Spinal cord (tissue), 10 donors: ENCODE results near the gene PTGR2. TPM values are rescaled to one million over a fixed set of nuclear protein-coding genes. Genes with fewer than 3 reads are reported as not detected.
A peak's percentile ranks its signal among the peaks of the same experiment; 100 is the strongest.
"Not testable (repeated sequence)": the region's sequence is repeated elsewhere in the genome, so short reads cannot be mapped to it uniquely, and the experiment has no call there.

Source experiments
- DNase-seq, 6 donors: peaks; one replicate each; pipeline versions ENCODE4 v3.0.0 to v3.0.0-alpha.2; 2013 to 2015; ENCODE audit warnings: low spot score in 6 of 6, low read depth in 4 of 6
- H3K27ac ChIP-seq: one replicate; pipeline ENCODE4 v1.5.1; 2013; ENCODE audit warnings: low read depth, low read length, control low read depth
- H3K27me3 ChIP-seq: one replicate; pipeline ENCODE4 v1.6.1; 2013; ENCODE audit warnings: low read length; ENCODE audit not compliant: control insufficient read depth, insufficient read depth
- H3K36me3 ChIP-seq: one replicate; pipeline ENCODE4 v1.6.1; 2013; ENCODE audit warnings: low read length; ENCODE audit not compliant: control insufficient read depth, insufficient read depth
- H3K4me1 ChIP-seq: one replicate; pipeline ENCODE4 v1.6.1; 2013; ENCODE audit warnings: low read length; ENCODE audit not compliant: control insufficient read depth, insufficient read depth
- H3K4me3 ChIP-seq: one replicate; pipeline ENCODE4 v1.5.1; 2013; ENCODE audit warnings: low read depth, low read length, control low read depth
- H3K9me3 ChIP-seq: one replicate; pipeline ENCODE4 v1.6.1; 2013; ENCODE audit warnings: low read length; ENCODE audit not compliant: control insufficient read depth, insufficient read depth
- WGBS: methylation state at CpG from one replicate; pipeline ENCODE4 v1.1.5; 2013; ENCODE audit warnings: missing lambda C conversion rate; ENCODE audit not compliant: insufficient coverage; 5-methylcytosine and 5-hydroxymethylcytosine counted together
- polyA plus RNA-seq, 2 donors: library from polyadenylated mRNA; unstranded; fragments of 120-200 nt; gene quantifications; one replicate each; pipeline ENCODE4 v1.2.1, GENCODE V29; 2013; ENCODE audit not compliant: insufficient read length in 2 of 2
- total RNA-seq, 2 donors: library from RNA; depleted of rRNA in 1 of 2; stranded (reverse); fragments of 120-200 nt in 1 of 2; fragments of >200 nt in 1 of 2; gene quantifications; one replicate each; pipeline versions ENCODE4 v1.2.3 to v1.2.4, GENCODE V29; 2013 to 2014
- donor health status: healthy.

PTGR2 gene
- total and polyA plus RNA-seq, 4 donors, result 10.8 to 16.5 (median 14.2) TPM

DNA sequence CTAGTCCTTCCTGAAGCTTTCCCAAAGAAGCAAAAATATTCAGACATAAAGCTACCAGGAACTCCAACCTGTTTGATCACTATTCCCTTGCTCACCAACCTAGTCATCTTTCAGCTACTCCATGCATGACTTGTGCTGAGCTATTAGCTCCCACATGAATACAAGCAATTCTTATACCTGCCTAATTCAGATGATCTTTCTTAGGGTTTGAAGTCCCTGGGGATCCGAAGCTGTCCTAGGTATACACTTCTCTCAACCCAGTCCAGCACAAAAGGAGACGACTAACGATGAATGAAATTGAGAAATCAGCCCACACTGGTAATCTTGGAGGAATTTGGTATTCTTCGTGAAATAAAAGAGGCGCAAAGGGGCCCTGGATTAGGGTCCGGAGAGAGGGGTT is 631 bp upstream of the PTGR2 start:
- peak overlapping the region; percentile 92 for H3K27ac ChIP-seq
- 60% methylated on average over 1 of the region's 6 CpGs for WGBS

DNA sequence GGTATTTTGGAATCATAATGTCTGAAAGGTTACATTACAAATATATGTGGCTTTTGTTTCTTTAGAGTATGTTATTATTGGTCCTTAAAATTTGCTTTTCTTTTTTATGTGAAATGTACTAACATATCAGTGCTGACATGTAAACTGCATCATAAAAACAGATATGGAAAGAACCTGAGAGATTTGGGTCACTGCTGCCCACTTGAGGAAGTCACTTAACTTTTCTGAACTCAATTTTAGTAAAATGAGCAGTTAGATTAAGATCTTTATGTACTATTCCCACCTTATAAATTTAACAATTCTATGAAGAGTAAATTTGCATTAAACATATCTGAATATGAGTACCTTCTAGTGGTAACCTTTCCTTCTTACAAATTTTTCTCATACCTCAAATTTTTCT is 7.5 kb downstream of the PTGR2 start:
- no peaks in the 10 kb centered on the region for H3K27me3 ChIP-seq
- H3K9me3 ChIP-seq, result no peaks in the 10 kb centered on the region
- H3K36me3 ChIP-seq, result peaks cover 7% of the 10 kb centered on the region
- DNase-seq, result no peak
- H3K4me1 ChIP-seq, result no peaks in the 10 kb centered on the region
- H3K27ac ChIP-seq, result no peak overlapping the region
- no peak overlapping the region for H3K4me3 ChIP-seq

More for the DNA sequence above, 631 bp upstream of the PTGR2 start:
- Histone ChIP-seq H3K36me3 (no peaks in the 10 kb centered on the region), H3K4me1 (peaks cover 12% of the 10 kb centered on the region), H3K27me3 (no peaks in the 10 kb centered on the region), H3K9me3 (no peaks in the 10 kb centered on the region), H3K4me3 (peak overlapping the region; percentile 86)
- peak in 1 of 6 donors; percentile 5 for DNase-seq

DNA sequence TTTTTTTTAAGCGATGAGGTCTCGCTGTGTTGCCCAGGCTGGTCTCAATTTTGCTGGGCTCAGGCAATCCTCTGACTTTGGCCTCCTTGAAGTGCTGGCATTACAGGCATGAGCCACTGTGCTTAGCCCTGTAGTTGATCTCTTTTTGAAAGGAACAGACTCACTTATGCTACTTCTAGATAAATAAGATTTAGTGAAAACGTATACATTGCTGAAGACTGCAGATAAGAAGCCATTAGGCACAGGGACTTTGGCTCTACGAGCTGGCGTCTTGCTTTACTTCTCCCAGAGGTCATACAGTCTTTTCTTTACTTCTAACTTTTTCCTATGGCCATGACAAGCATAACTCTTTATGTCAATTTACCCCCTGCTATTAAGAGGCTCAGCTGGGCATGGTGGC is 9.4 kb downstream of the PTGR2 start:
- no peak for DNase-seq
- no peak overlapping the region for H3K4me3 ChIP-seq
- no peaks in the 10 kb centered on the region for H3K9me3 ChIP-seq
- H3K4me1 ChIP-seq, result no peaks in the 10 kb centered on the region
- WGBS, result 100% methylated on average over 3 of the region's 5 CpGs
- H3K27me3 ChIP-seq, result no peaks in the 10 kb centered on the region
- H3K36me3 ChIP-seq, result peaks cover 7% of the 10 kb centered on the region
- H3K27ac ChIP-seq, result no peak overlapping the region

DNA sequence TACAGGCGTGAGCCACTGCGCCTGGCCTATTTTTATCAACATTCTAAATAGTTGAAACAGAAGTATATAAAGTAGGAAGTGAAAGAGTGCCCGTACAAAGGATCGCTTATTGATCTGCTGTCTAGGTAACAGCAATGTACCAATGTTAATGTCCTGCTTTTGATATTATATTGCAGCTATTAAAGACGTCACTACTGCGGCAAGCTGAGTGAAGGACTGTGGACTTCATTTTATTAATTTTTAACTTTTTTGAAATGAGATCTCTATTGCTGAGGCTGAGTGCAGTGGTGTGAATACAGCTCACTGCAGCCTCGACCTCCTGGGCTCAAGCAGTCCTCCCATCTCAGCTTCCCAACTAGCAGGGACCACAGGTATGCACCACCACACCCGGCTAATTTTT is 10.8 kb downstream of the PTGR2 start:
- DNase-seq, result no peak
- Histone ChIP-seq H3K9me3 (no peaks in the 10 kb centered on the region), H3K4me3 (no peak overlapping the region), H3K4me1 (no peaks in the 10 kb centered on the region), H3K27ac (no peak overlapping the region), H3K27me3 (no peaks in the 10 kb centered on the region), H3K36me3 (peaks cover 7% of the 10 kb centered on the region)
- WGBS, result no CpG with 5 or more reads among the region's 8 CpGs

DNA sequence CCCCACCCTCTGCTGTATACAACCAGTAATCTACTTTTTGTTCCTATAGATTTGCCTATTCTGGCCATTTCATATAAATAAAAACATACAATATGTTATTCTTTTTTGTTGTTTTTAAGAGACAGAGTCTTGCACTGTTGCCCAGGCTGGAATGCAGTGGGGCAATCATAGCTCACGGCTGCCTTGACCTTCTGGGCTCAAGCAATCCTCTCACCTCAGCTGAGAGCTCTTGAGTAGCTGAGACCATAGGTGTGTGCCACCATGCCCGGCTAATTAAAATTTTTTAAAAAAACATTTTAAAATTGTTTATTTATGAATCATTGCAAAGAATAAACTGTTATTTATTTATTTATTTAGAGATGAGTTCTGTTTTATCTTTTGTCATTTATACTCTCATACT is 11.6 kb downstream of the PTGR2 start:
- Histone ChIP-seq H3K36me3 (peaks cover 7% of the 10 kb centered on the region), H3K27ac (no peak overlapping the region), H3K9me3 (no peaks in the 10 kb centered on the region), H3K27me3 (no peaks in the 10 kb centered on the region), H3K4me1 (no peaks in the 10 kb centered on the region), H3K4me3 (no peak overlapping the region)
- no peak for DNase-seq
- WGBS, result 86% methylated on average over 1 of the region's 2 CpGs

DNA sequence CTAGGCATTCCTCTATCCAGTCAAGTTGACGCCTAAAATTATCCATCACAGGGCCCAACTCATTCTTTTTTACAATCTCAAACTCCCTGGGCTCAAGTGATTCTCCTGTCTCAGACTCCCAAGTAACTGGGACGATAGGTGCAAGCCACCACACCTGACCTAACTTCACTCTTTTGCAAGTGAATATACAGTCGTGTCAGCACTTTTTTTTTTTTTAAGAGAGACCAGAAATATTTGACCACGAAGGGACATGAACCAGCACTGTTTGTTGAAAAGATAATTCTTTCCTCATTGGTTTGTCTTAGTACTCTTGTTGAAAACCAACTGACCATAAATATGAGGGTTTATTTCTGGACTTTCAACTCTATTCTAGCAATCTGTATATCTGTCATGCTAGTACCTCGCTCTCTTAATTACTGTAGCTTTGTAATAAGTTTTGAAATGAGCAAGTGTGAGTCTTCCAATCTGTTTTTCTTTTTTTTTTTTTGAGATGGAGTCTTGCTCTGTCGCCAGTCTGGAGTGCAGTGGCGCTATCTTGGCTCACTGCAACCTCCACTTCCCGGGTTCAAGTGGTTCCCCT is 14.0 kb downstream of the PTGR2 start:
- no peak for DNase-seq
- H3K27me3 ChIP-seq, result no peaks in the 10 kb centered on the region
- no peaks in the 10 kb centered on the region for H3K4me1 ChIP-seq
- H3K36me3 ChIP-seq, result peaks cover 7% of the 10 kb centered on the region
- no peak overlapping the region for H3K27ac ChIP-seq
- H3K9me3 ChIP-seq, result no peaks in the 10 kb centered on the region
- H3K4me3 ChIP-seq, result no peak overlapping the region
- WGBS, result 100% methylated on average over 2 of the region's 8 CpGs

DNA sequence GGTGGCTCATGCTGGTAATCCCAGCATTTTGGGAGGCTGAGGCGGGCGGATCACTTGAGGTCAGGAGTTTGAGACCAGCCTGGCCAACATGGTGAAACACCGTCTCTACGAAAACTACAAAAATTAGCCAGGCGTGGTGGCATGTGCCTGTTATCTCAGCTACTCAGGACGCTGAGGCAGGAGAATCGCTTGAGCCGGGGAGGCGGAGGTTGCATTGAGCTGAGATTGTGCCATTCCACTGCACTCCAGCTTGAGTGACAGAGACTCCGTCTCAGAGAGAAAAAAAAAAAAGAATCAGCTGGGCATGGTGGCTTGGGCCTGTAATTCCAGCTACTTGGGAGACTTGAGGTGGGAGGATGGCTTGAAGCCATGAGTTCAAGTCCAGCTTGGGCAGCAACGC is 18.1 kb downstream of the PTGR2 start:
- not testable (repeated sequence) for H3K4me3 ChIP-seq, H3K27ac ChIP-seq, H3K27me3 ChIP-seq, H3K9me3 ChIP-seq, H3K4me1 ChIP-seq, DNase-seq, H3K36me3 ChIP-seq
- 90% methylated on average over 9 of the region's 11 CpGs for WGBS

DNA sequence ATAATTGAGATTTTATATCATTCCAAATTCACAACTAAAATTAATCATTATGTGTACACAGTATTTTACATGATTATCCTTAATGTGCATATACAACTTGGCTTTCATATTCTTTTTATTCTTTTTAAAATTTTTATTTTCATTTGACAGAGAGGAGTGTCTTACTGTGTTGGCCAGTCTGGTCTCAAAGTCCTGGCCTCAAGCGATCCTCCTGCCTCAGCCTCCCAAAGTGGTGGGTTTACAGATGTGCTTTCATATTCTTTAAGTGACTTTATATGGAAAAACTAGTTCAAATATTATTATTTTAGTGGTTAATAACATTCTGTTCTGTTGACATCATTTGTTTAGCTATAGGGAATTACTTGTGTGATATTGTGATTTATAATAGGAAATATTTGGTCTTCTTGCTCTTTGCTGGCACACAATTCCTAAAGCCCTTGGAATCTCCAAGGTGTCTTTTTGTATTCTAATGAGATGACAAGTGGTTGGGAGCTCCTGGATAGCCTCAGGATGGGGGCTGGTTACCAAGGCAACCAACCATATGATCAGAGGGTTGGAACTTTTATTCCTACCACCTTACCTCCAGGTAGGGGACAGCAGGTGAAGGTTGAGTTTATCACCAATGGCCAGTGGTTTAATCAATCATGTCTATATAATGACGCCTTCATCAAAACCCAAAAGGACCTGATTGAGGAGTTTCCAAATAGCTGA is 19.0 kb downstream of the PTGR2 start:
- Histone ChIP-seq H3K27me3 (no peaks in the 10 kb centered on the region), H3K4me1 (no peaks in the 10 kb centered on the region), H3K27ac (no peak overlapping the region), H3K4me3 (no peak overlapping the region), H3K9me3 (no peaks in the 10 kb centered on the region), H3K36me3 (peaks cover 3% of the 10 kb centered on the region)
- DNase-seq, result no peak
- WGBS, result no CpG with 5 or more reads among the region's 2 CpGs

DNA sequence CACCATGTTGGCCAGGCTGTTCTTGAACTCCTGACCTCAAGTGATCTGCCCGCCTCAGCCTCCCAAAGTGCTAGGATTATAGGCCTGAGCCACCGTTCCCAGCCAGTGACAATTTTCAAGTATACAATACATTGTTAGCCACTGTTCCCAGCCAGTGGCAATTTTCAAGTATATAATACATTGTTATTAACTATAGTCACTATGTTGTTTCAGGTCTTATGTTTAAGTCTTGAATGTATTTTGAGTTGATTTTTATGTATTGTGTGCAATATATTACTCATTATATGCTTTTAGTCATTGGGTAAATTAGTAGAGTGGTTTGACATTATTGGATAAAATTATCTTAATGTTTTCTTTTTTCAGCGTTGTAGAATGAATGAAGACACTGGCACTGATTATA is 22.0 kb downstream of the PTGR2 start:
- WGBS, result no CpG with 5 or more reads among the region's 3 CpGs

DNA sequence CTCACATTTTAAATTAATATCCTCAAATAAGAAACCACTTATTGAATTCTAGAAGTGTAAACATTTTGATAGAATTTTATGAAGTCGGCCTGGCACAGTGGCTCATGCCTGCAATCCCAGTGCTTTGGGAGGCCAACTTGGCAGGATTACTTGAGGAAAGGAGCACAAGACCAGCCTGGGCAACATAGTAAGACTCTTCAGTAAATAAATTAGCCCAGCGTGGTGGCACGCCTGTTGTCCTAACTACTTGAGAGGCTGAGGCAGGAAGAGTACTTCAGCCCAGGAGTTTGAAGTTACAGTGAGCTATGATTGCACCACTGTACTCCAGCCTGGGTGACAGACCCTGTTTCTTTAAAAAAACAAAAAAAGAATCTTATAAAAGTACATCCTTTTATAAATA is 26.2 kb downstream of the PTGR2 start:
- Histone ChIP-seq H3K4me1 (no peaks in the 10 kb centered on the region), H3K27me3 (no peaks in the 10 kb centered on the region), H3K4me3 (no peak overlapping the region), H3K27ac (no peak overlapping the region), H3K9me3 (no peaks in the 10 kb centered on the region), H3K36me3 (peaks cover 3% of the 10 kb centered on the region)
- 100% methylated on average over 1 of the region's 3 CpGs for WGBS
- DNase-seq, result no peak

More for the DNA sequence above, 22.0 kb downstream of the PTGR2 start:
- no peaks in the 10 kb centered on the region for H3K27me3 ChIP-seq
- H3K27ac ChIP-seq, result no peak overlapping the region
- no peak overlapping the region for H3K4me3 ChIP-seq
- H3K9me3 ChIP-seq, result no peaks in the 10 kb centered on the region
- DNase-seq, result no peak
- peaks cover 3% of the 10 kb centered on the region for H3K36me3 ChIP-seq
- H3K4me1 ChIP-seq, result no peaks in the 10 kb centered on the region
